Fibroblast of villous mesenchyme (primary cell): ENCODE measurements around the gene KCNJ4. TPM values are rescaled to one million over a fixed set of nuclear protein-coding genes. Genes with fewer than 3 reads are reported as not detected.

Source experiments
- DNase-seq: peaks from one replicate; pipeline ENCODE4 v3.0.0-alpha.2; 2010; ENCODE audit warnings: low read depth
- H3K4me3 ChIP-seq: 2 replicates; pipeline ENCODE4 v1.5.1; 2011; ENCODE audit warnings: low read depth, mild to moderate bottlenecking, low read length
- CTCF ChIP-seq: IDR thresholded peaks from 2 replicates; pipeline ENCODE4 v1.5.1; 2012; ENCODE audit warnings: low read depth, mild to moderate bottlenecking, low read length; ENCODE audit not compliant: insufficient read depth
- total RNA-seq: library from RNA; depleted of rRNA; stranded (reverse); fragments of >200 nt; gene quantifications from 2 replicates; pipeline ENCODE4 v1.2.3, GENCODE V29; 2012

KCNJ4 gene
- total RNA-seq, 1 donor = not detected

GRCh38 chr22:38448945-38449745 lies 5.9 kb downstream of the KCNJ4 start:
- TF ChIP-seq CTCF = no peak
- H3K4me3 ChIP-seq = no peak overlapping the region
- no peak for DNase-seq

- TF ChIP-seq CTCF = no peak
- no peak overlapping the region for H3K4me3 ChIP-seq
- DNase-seq = no peak
Measured at GRCh38 chr22:38446018-38446601, 8.9 kb downstream of the KCNJ4 start.

GRCh38 chr22:38444783-38445182 lies 10.2 kb downstream of the KCNJ4 start:
- no peak for DNase-seq
- TF ChIP-seq CTCF = no peak
- H3K4me3 ChIP-seq = no peak overlapping the region

- no peak for DNase-seq
- no peak for TF ChIP-seq CTCF
- H3K4me3 ChIP-seq = no peak overlapping the region
Measured at GRCh38 chr22:38443628-38444521, 11.1 kb downstream of the KCNJ4 start.

GRCh38 chr22:38442967-38443627 lies 11.9 kb downstream of the KCNJ4 start:
- no peak for DNase-seq
- no peak for TF ChIP-seq CTCF
- H3K4me3 ChIP-seq = no peak overlapping the region

- H3K4me3 ChIP-seq = no peak overlapping the region
- no peak for TF ChIP-seq CTCF
- DNase-seq = no peak
Measured at GRCh38 chr22:38441620-38442287, 13.2 kb downstream of the KCNJ4 start.
